Stimulated activated effector memory CD8-positive, alpha-beta T cell treated with anti-CD3 and anti-CD28 coated beads, Interleukin-12 subunit alpha, Interleukin-12 subunit beta, amount 100 ng/mL, for 72 hours (primary cell): ENCODE results near the gene BACH1.

Experiments used
- ATAC-seq: fragments of 150-1000 bp; cut with Tn5 transposase; 2 replicates; pipeline ENCODE4 v1.10.0; 2021
- DNase-seq, 2 donors: peaks; one replicate each; pipeline ENCODE4 v3.0.0; 2021 to 2022; ENCODE audit warnings: low spot score in 2 of 2
- H3K27ac Mint-ChIP-seq: one replicate; pipeline ENCODE4 v1.8.0; 2022; ENCODE audit warnings: mild to moderate bottlenecking, mixed read lengths
- H3K36me3 Mint-ChIP-seq: one replicate; pipeline ENCODE4 v1.8.0; 2022; ENCODE audit warnings: mild to moderate bottlenecking, mixed read lengths
- H3K4me1 Mint-ChIP-seq: one replicate; pipeline ENCODE4 v1.8.0; 2022; ENCODE audit warnings: mixed read lengths
- H3K4me3 Mint-ChIP-seq: one replicate; pipeline ENCODE4 v1.8.0; 2022; ENCODE audit warnings: mild to moderate bottlenecking, mixed read lengths
- H3K9me3 Mint-ChIP-seq: one replicate; pipeline ENCODE4 v1.8.0; 2022; ENCODE audit warnings: mixed read lengths

Gene BACH1

GRCh38 chr21:29366532-29366931 is 67.8 kb downstream of the BACH1 start:
- Mint-ChIP-seq H3K27ac (no peak overlapping the region), H3K9me3 (no peaks in the 10 kb centered on the region), H3K4me3 (no peak overlapping the region), H3K4me1 (peaks cover 7% of the 10 kb centered on the region), H3K36me3 (no peaks in the 10 kb centered on the region)
- ATAC-seq (no peak), DNase-seq (no peak)

- Mint-ChIP-seq H3K9me3 (no peaks in the 10 kb centered on the region), H3K4me1 (peaks cover 14% of the 10 kb centered on the region), H3K4me3 (no peak overlapping the region), H3K27ac (no peak overlapping the region), H3K36me3 (peaks cover 1% of the 10 kb centered on the region)
- ATAC-seq (no peak), DNase-seq (no peak)
These were observed 68.6 kb downstream of the BACH1 start for GRCh38 chr21:29367335-29367734.

DNA sequence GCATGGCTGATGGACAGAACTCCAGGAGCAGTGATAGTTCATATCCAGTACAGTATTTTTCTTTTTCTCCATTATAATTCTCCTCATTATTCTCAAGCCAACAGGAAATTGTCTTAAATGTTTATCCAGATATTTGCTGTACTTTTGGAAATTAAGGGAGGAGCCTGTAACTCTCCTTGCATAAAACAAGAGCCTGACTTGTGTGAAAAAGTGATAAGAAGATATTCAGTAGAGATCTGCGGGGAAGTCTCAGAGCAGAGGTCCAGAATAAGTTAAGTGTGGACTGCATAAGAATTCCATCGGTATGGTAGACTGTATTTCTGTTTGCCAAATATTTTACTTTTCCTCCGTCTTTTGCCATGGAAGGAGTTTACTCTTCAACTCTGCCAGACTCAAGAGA is 70.2 kb downstream of the BACH1 start:
- Mint-ChIP-seq H3K36me3 (peaks cover 12% of the 10 kb centered on the region), H3K4me3 (no peak overlapping the region), H3K9me3 (no peaks in the 10 kb centered on the region), H3K27ac (no peak overlapping the region), H3K4me1 (peaks cover 16% of the 10 kb centered on the region)
- ATAC-seq (no peak), DNase-seq (no peak)

- peaks cover 19% of the 10 kb centered on the region for H3K4me1 Mint-ChIP-seq
- peaks cover 12% of the 10 kb centered on the region for H3K36me3 Mint-ChIP-seq
- H3K27ac Mint-ChIP-seq = peak overlapping the region; percentile 48
- ATAC-seq = peak; percentile 94
- no peaks in the 10 kb centered on the region for H3K9me3 Mint-ChIP-seq
- no peak overlapping the region for H3K4me3 Mint-ChIP-seq
- DNase-seq = no peak
These were observed 72.7 kb downstream of the BACH1 start for GRCh38 chr21:29371464-29371863.

DNA sequence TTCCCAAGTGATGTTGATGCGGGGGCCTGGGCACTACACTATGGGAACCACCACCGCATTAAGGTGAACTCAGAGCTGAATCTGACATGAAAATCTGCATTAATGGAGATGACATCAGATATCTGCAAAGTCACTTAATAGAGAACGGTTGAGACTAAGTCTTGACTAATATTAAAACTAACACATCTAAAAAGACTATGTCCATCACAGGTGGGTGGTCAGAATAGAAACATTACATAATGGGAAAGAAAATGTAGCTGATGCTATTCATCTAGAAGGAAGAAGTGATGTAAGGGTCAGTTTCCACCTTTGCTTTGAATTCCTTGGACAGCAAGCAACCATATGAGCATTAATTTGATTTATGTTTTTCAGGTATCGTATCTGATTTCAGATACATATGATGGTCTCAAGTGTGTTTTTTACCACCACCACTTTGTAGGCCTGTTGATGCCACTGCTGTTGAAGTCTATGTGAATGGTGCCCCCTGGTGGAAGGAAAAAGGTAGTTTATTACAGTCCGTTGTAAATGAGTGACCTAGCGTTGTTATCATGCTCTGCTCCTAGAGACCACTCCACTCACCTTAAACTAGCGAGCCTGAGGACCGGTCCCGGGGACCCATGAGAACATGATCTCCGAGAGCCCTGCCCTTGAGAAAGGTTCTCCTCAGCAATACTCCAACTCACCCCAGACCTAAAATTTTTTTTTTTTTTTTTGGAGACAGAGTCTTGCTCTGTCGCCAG is 73.5 kb downstream of the BACH1 start:
- ATAC-seq = peak; percentile 72
- DNase-seq = peak; percentile 41 to 68
- peak overlapping the region; percentile 48 for H3K27ac Mint-ChIP-seq
- peaks cover 12% of the 10 kb centered on the region for H3K36me3 Mint-ChIP-seq
- peaks cover 25% of the 10 kb centered on the region for H3K4me1 Mint-ChIP-seq
- no peaks in the 10 kb centered on the region for H3K9me3 Mint-ChIP-seq
- no peak overlapping the region for H3K4me3 Mint-ChIP-seq

DNA sequence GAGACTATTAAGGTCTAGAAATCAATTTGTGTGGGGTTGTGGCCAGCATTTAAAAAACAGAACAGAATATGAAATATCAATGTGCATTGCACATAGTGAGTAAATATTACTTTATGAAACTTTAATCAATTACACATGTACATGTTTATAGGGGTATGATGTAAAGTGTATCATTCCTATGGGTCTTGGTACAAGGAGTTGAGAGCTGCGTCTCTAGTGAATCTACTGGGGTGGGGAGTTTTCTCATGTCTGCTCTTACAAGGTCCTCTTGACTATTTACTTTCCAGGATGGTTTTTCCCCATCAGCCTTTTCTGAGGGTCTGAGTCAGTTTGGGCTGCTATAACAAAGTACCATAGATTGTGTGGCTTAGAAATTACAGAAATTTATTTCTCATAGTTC is 75.8 kb downstream of the BACH1 start:
- DNase-seq = no peak
- H3K4me1 Mint-ChIP-seq = peaks cover 25% of the 10 kb centered on the region
- H3K36me3 Mint-ChIP-seq = peaks cover 12% of the 10 kb centered on the region
- H3K4me3 Mint-ChIP-seq = no peak overlapping the region
- H3K9me3 Mint-ChIP-seq = no peaks in the 10 kb centered on the region
- no peak for ATAC-seq
- H3K27ac Mint-ChIP-seq = no peak overlapping the region

DNA sequence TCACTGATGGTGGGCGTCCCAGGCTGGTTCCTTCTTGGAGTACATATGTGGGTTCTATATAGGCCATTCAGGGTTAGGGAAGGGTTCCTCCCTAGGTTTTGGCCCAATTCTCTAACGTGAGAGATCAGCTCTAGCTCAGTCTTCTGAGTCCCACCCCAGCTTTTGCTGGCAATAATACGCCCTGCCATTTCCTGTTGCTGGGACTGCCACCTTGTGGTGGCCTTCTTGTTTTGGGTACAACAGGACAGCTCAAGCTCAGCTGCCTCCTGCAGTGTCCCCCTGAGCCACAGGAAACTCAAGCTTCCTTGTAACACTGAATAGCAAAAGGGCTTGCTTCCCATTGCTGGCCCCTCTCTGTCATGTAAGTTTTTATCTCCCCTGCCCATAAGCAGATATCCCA is 77.8 kb downstream of the BACH1 start:
- H3K27ac Mint-ChIP-seq = peak overlapping the region; percentile 52
- DNase-seq (peak; percentile 20 to 66), ATAC-seq (peak; percentile 78)
- no peak overlapping the region for H3K4me3 Mint-ChIP-seq
- H3K4me1 Mint-ChIP-seq = peaks cover 18% of the 10 kb centered on the region
- peaks cover 12% of the 10 kb centered on the region for H3K36me3 Mint-ChIP-seq
- no peaks in the 10 kb centered on the region for H3K9me3 Mint-ChIP-seq

DNA sequence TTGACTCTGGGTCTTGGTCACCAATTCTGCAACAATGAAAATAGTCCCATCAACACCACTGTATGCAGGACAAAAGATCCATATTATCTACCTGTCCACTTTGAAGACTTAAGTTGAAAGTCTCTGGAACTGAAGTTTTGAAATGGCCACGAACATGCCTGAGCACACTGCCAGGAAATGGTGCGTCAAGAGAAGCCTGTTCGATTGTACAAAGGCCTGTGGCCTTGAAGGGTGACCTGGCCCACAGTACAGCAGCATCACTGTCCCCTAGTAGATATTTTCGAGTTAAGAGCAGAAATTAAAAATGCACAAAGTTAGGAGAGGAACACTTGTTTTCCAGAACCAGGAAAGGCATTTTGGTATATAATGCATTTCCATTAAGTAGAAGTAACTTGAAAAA is 78.5 kb downstream of the BACH1 start:
- H3K9me3 Mint-ChIP-seq = no peaks in the 10 kb centered on the region
- DNase-seq (no peak), ATAC-seq (no peak)
- no peak overlapping the region for H3K4me3 Mint-ChIP-seq
- peak overlapping the region; percentile 52 for H3K27ac Mint-ChIP-seq
- H3K36me3 Mint-ChIP-seq = peaks cover 12% of the 10 kb centered on the region
- peaks cover 12% of the 10 kb centered on the region for H3K4me1 Mint-ChIP-seq

DNA sequence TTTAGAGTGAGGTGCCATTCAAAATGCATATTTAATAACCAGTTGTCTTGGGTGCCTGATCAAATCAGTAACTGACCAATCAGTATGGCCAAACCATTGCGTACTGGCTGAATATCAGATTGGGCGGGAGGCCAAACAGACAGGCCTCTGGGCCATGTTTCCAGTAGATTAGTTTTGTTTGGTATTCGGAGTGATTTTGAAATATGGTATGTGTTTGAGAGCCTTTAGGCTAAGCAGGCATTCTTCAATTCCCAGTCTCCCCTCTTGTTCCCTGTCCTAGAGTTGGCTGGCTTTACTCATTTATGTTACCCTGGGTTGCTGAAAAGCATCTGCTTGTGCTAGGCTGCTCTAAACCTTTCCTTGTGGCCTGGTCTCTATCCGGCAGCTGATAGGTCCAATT is 80.1 kb downstream of the BACH1 start:
- Mint-ChIP-seq H3K4me1 (peaks cover 9% of the 10 kb centered on the region), H3K27ac (no peak overlapping the region), H3K9me3 (no peaks in the 10 kb centered on the region), H3K4me3 (no peak overlapping the region), H3K36me3 (peaks cover under 1% of the 10 kb centered on the region)
- ATAC-seq (no peak), DNase-seq (no peak)

GRCh38 chr21:29379517-29380054 is 80.9 kb downstream of the BACH1 start:
- peaks cover 9% of the 10 kb centered on the region for H3K4me1 Mint-ChIP-seq
- H3K27ac Mint-ChIP-seq = no peak overlapping the region
- no peak for ATAC-seq
- H3K36me3 Mint-ChIP-seq = no peaks in the 10 kb centered on the region
- no peak overlapping the region for H3K4me3 Mint-ChIP-seq
- no peaks in the 10 kb centered on the region for H3K9me3 Mint-ChIP-seq
- no peak for DNase-seq

DNA sequence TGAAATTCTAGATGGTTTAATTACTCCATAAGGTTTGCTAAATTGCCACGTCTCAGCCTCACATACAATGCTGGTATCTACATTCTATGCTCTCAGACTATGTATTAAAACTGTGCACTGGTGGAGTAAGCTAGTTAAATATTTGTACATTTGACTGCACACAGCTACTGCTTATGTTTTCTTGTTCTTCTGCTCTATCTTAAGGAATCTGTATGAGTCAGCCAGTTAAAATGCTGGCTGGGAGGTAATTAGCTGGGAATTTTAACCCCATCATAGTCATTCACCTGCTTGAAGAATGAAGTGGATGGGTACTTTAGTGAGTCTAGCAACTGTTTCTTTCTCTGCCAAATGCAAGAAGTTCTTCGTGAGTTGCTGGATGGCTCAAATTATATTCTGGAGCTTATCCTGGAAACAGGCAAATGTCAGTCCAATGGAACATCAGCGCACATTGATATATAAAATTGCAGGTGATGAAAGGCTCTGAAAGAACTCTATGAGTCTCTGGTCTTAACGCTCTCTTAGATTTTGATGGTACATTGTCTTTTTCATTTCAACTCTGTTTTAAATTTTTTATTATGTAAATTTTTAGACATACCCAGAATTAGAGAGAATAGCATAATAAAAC is 83.4 kb downstream of the BACH1 start:
- H3K36me3 Mint-ChIP-seq = no peaks in the 10 kb centered on the region
- H3K9me3 Mint-ChIP-seq = no peaks in the 10 kb centered on the region
- no peak overlapping the region for H3K4me3 Mint-ChIP-seq
- H3K4me1 Mint-ChIP-seq = no peaks in the 10 kb centered on the region
- ATAC-seq (no peak), DNase-seq (no peak)
- H3K27ac Mint-ChIP-seq = peak overlapping the region; percentile 14

- H3K27ac Mint-ChIP-seq = no peak overlapping the region
- no peak overlapping the region for H3K4me3 Mint-ChIP-seq
- H3K36me3 Mint-ChIP-seq = no peaks in the 10 kb centered on the region
- H3K9me3 Mint-ChIP-seq = no peaks in the 10 kb centered on the region
- ATAC-seq (no peak), DNase-seq (no peak)
- H3K4me1 Mint-ChIP-seq = no peaks in the 10 kb centered on the region
These were observed 86.1 kb downstream of the BACH1 start for GRCh38 chr21:29384683-29385359.

- Mint-ChIP-seq H3K36me3 (no peaks in the 10 kb centered on the region), H3K27ac (no peak overlapping the region), H3K9me3 (no peaks in the 10 kb centered on the region), H3K4me1 (no peaks in the 10 kb centered on the region), H3K4me3 (no peak overlapping the region)
- no peak for ATAC-seq
- no peak for DNase-seq
These were observed 87.3 kb downstream of the BACH1 start for GRCh38 chr21:29385934-29386520.

DNA sequence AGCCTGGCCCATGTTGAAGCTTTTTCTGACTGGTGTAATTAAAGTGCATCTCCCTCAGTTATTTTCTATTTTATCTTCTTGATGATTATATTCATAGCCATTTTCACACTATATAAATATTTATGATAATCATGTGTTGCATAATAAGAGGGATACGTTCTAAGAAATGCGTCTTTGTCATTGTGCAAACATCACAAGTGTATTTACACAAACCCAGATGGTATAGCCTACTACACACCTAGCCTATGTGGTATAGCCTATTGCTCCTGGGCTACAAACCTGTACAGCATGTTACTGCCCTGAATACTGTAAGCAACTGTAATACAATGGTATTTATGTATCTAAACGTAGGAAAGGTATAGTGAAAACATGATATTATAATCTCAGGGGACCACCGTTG is 88.1 kb downstream of the BACH1 start:
- Mint-ChIP-seq H3K36me3 (no peaks in the 10 kb centered on the region), H3K9me3 (no peaks in the 10 kb centered on the region), H3K27ac (no peak overlapping the region), H3K4me1 (no peaks in the 10 kb centered on the region), H3K4me3 (no peak overlapping the region)
- DNase-seq = no peak
- no peak for ATAC-seq

- H3K4me1 Mint-ChIP-seq = no peaks in the 10 kb centered on the region
- no peak overlapping the region for H3K27ac Mint-ChIP-seq
- DNase-seq (no peak), ATAC-seq (no peak)
- H3K36me3 Mint-ChIP-seq = no peaks in the 10 kb centered on the region
- H3K4me3 Mint-ChIP-seq = no peak overlapping the region
- H3K9me3 Mint-ChIP-seq = no peaks in the 10 kb centered on the region
These were observed 88.9 kb downstream of the BACH1 start for GRCh38 chr21:29387598-29387997.
